Measurements from ENCODE around the gene CCDC60.

DNA sequence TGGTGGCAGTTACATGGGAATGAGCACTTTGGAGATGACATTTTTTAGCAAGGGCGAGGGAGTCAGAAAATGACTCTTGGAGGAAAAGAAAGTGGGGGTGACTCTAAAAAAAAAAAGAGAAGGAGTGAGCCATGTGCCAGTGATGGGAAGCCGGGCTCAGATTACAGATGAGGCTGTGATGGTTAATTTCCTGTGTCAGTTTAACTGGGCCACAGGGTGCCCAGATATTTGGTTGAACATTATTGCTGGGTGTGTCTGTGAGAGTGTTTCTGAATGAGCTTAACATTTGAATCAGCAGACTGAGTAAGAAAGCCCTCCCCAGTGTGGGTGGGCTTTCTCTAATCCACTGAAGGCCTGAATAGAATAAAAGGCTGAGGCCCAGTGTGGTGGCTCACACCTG lies 26.8 kb upstream of the CCDC60 start:
- TF ChIP-seq CTCF (conservative IDR thresholded peaks at IDR 0.05; ENCODE audit: low read depth, low read length) (no peak), EZH2 (IDR thresholded peaks at IDR 0.05; ENCODE audit: borderline replicate concordance, low read depth, low read length, poor library complexity, severe bottlenecking) (no peak)

Measured in A673 (cell line).